OCI-LY7 (cell line): ENCODE results near the gene BLOC1S4. TPM values are rescaled to one million over a fixed set of nuclear protein-coding genes. Genes with fewer than 3 reads are reported as not detected.

Experiments used
- BruUV-seq: library from RNA; stranded (reverse); fragments of 400-500 nt; replicated peaks from 2 replicates; lab custom pipeline; 2021; lab: Mats Ljungman, UMichigan
- CTCF ChIA-PET: fragments of 300-600 bp; sonication (Branson Sonifier 250); formaldehyde crosslinking; loops from one replicate; lab custom pipeline; 2022; ENCODE audit warnings: antibody characterized with exemption; ENCODE audit not compliant: unreplicated experiment; lab: Charles Lee
- POLR2A ChIA-PET: fragments of 300-600 bp; sonication (Branson Sonifier 250); formaldehyde crosslinking; loops from one replicate; lab custom pipeline; 2022; ENCODE audit warnings: antibody characterized with exemption; lab: Charles Lee
- DNase-seq: peaks from one replicate; pipeline ENCODE4 v3.0.0-alpha.2; 2015; ENCODE audit warnings: low spot score
- H2AFZ ChIP-seq: fragments of 200-600 bp; sonication (generic), shearing (Covaris generic); 2 replicates; pipeline ENCODE4 v1.6.1; 2014; ENCODE audit warnings: mild to moderate bottlenecking, antibody characterized with exemption, low read length, moderate library complexity
- H3K27ac ChIP-seq: fragments of 200-600 bp; sonication (generic); 2 replicates; pipeline ENCODE4 v1.5.1; 2014; ENCODE audit warnings: mixed run types, low read depth, mild to moderate bottlenecking, moderate library complexity, low read length, inconsistent platforms; ENCODE audit not compliant: poor library complexity, severe bottlenecking
- H3K36me3 ChIP-seq: fragments of 200-600 bp; sonication (generic); 2 replicates; pipeline ENCODE4 v1.6.1; 2014; ENCODE audit warnings: mild to moderate bottlenecking, antibody characterized with exemption, low read length, moderate library complexity, mixed read lengths; ENCODE audit not compliant: insufficient read depth
- H3K4me1 ChIP-seq: fragments of 200-600 bp; sonication (generic); 2 replicates; pipeline ENCODE4 v1.5.1; 2014; ENCODE audit warnings: mild to moderate bottlenecking, low read length; ENCODE audit not compliant: insufficient read depth, poor library complexity, severe bottlenecking
- H3K4me2 ChIP-seq: fragments of 200-600 bp; sonication (generic); 2 replicates; pipeline ENCODE4 v1.6.1; 2014; ENCODE audit warnings: mild to moderate bottlenecking, low read length
- H3K4me3 ChIP-seq: fragments of 200-600 bp; sonication (generic); 2 replicates; pipeline ENCODE4 v1.5.1; 2014; ENCODE audit warnings: mild to moderate bottlenecking, low read depth, low read length; ENCODE audit not compliant: poor library complexity, severe bottlenecking
- H3K79me2 ChIP-seq: fragments of 200-600 bp; sonication (generic); 2 replicates; pipeline ENCODE4 v1.6.1; 2016; ENCODE audit warnings: low read depth, mild to moderate bottlenecking, low read length, moderate library complexity, mixed read lengths; ENCODE audit not compliant: insufficient read depth
- H3K9me2 ChIP-seq: fragments of 200-600 bp; sonication (generic); 2 replicates; pipeline ENCODE4 v1.6.1; 2016; ENCODE audit warnings: mild to moderate bottlenecking, low read length, mixed read lengths; ENCODE audit not compliant: insufficient read depth
- H3K9me3 ChIP-seq: fragments of 200-600 bp; sonication (generic); 2 replicates; pipeline ENCODE4 v1.6.1; 2014; ENCODE audit warnings: mild to moderate bottlenecking, mixed run types, low read length, mixed read lengths
- H4K20me1 ChIP-seq: fragments of 200-600 bp; sonication (generic); 2 replicates; pipeline ENCODE4 v1.6.1; 2014; ENCODE audit warnings: mild to moderate bottlenecking, antibody characterized with exemption, low read length, moderate library complexity, mixed read lengths; ENCODE audit not compliant: insufficient read depth
- CTCF ChIP-seq: fragments of 200-600 bp; sonication (generic); conservative IDR thresholded peaks from 2 replicates; pipeline ENCODE4 v1.5.1; 2014; ENCODE audit warnings: mild to moderate bottlenecking, antibody characterized with exemption, low read length, moderate library complexity, mixed read lengths
- EZH2phosphoT487 ChIP-seq: fragments of 200-600 bp; sonication (generic); IDR thresholded peaks from 2 replicates; pipeline ENCODE4 v1.6.1; 2018; ENCODE audit warnings: low read depth, borderline replicate concordance, mild to moderate bottlenecking, mixed run types, antibody characterized with exemption, low read length, moderate library complexity, mixed read lengths
- intact Hi-C: fragments of 100-400 bp; cut with micrococcal nuclease; formaldehyde crosslinking; loops from one replicate; pipeline ENCODE4 v1.10.0; 2022; ENCODE audit not compliant: unreplicated experiment
- total RNA-seq, 2 experiments: library from RNA; depleted of rRNA in 1 of 2; stranded (reverse); fragments of >200 nt in 1 of 2; shearing (Covaris generic) in 1 of 2; gene quantifications; 2 replicates each; pipeline ENCODE4 v1.2.3, GENCODE V29; 2014 to 2022

The BLOC1S4 gene
- total RNA-seq, 2 experiments from 2014 or later: 32.3 to 36.1 TPM

- Histone ChIP-seq H3K9me2 (no peaks in the 10 kb centered on the region), H3K27ac (peak within 1 kb of the TSS; percentile 73), H3K4me1 (peaks cover 41% of the 10 kb centered on the region), H3K79me2 (peaks cover 52% of the 10 kb centered on the region), H2AFZ (peak within 1 kb of the TSS; percentile 91), H3K36me3 (peaks cover 41% of the 10 kb centered on the region), H3K4me3 (peak within 1 kb of the TSS; percentile 92), H3K4me2 (peak within 1 kb of the TSS; percentile 94), H3K9me3 (peaks cover 20% of the 10 kb centered on the region), H4K20me1 (0 out of 2 replicates have a peak, but pooled peaks cover 9% of the 10 kb centered on the region)
- TF ChIP-seq EZH2phosphoT487 (no peak), CTCF (peak; percentile 35; the same call in 1 of the 2 replicates)
- peak; percentile 99 for DNase-seq
- BruUV-seq: TSS peak; percentile 90
- POLR2A ChIA-PET: interaction anchor here (0.8 to 2.0 kb wide), 4 partner anchors 8 to 37 kb away, joined by 3 to 12 read pairs (median 4); a partner anchor contains a TSS
- intact Hi-C loops: loop anchor here (1.0 to 2.0 kb wide), 2 partner anchors 35 to 69 kb away; partner anchors contain the start of gene MRFAP1
- CTCF ChIA-PET: interaction anchor here (0.6 kb wide), 1 partner anchor 69 kb away, joined by 4 read pairs; the partner anchor contains the start of gene MRFAP1
These were observed 6.5 kb upstream of the BLOC1S4 start, which contains the start of gene MRFAP1L1 for GRCh38 chr4:6709230-6710114. TSS of gene MRFAP1L1 (minus strand) at chr4:6709865. CDS start at chr4:6709629, 236 bp downstream.

GRCh38 chr4:6710282-6710681 lies 5.7 kb upstream of the BLOC1S4 start:
- no TSS peak for BruUV-seq
- intact Hi-C loops: no loop called here

More at GRCh38 chr4:6710282-6710681, 5.7 kb upstream of the BLOC1S4 start:
- H4K20me1 ChIP-seq: 0 out of 2 replicates have a peak, but pooled peaks cover 9% of the 10 kb centered on the region
- peaks cover 45% of the 10 kb centered on the region for H3K4me1 ChIP-seq
- H3K4me3 ChIP-seq: peak overlapping the region; percentile 92
- CTCF ChIA-PET: no interaction called here
- TF ChIP-seq CTCF (no peak), EZH2phosphoT487 (no peak)
- H3K36me3 ChIP-seq: peaks cover 33% of the 10 kb centered on the region
- POLR2A ChIA-PET: interaction anchor here (0.8 to 1.0 kb wide), 3 partner anchors 8 to 38 kb away, joined by 3 to 5 read pairs (median 4); a partner anchor contains a TSS
- H3K9me3 ChIP-seq: peaks cover 17% of the 10 kb centered on the region
- H3K27ac ChIP-seq: peak overlapping the region; percentile 73
- peaks cover 44% of the 10 kb centered on the region for H3K79me2 ChIP-seq
- no peaks in the 10 kb centered on the region for H3K9me2 ChIP-seq
- peak overlapping the region; percentile 91 for H2AFZ ChIP-seq
- H3K4me2 ChIP-seq: peak overlapping the region; percentile 94
- DNase-seq: peak; percentile 18
